Mammary epithelial cell (primary cell): ENCODE measurements around the gene S100A7A.

Experiments
- CTCF ChIP-seq, 2 donors: IDR thresholded peaks in 1 of 2; conservative IDR thresholded peaks in 1 of 2; 2 replicates each; pipeline ENCODE4 v1.5.1; 2011 to 2012; ENCODE audit warnings: inconsistent platforms in 2 of 2, low read length in 2 of 2, mild to moderate bottlenecking in 2 of 2, control low read depth in 1 of 2, low read depth in 1 of 2; ENCODE audit not compliant: insufficient read depth in 1 of 2; ENCODE audit errors: extremely low read depth in 1 of 2
- EZH2 ChIP-seq: IDR thresholded peaks from 2 replicates; pipeline ENCODE4 v1.6.1; 2012; ENCODE audit warnings: low read length, inconsistent platforms, borderline replicate concordance

DNA sequence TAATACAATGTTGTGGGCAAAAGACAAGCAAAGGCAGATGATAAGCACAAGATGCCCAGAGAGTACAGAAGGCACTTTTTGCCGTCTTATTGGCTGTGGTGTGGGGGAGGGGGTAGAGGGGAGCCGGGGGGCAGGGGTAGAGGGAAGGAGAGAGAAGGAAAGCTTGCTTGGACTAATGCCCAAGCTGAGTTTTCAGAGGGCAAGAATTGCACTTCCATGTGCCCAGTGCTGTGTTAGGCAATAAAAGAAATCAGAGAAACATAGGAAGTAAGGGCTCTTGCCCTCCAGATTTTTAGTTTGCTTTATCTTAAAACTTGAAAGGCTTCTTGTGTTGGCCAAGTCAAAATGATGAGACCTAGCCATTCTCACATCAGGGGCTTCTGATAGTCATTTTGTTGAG lies 49.2 kb upstream of the S100A7A start:
- TF ChIP-seq CTCF (conservative IDR thresholded peaks at IDR 0.05 in 1 of 2, IDR thresholded peaks at IDR 0.05 in 1 of 2; ENCODE audit: extremely low read depth in 1 of 2, insufficient read depth in 1 of 2, low read depth in 1 of 2, low read length in 2 of 2) (no peak), EZH2 (no peak)
